ENCODE results near the gene C17orf114.

Gene C17orf114

DNA sequence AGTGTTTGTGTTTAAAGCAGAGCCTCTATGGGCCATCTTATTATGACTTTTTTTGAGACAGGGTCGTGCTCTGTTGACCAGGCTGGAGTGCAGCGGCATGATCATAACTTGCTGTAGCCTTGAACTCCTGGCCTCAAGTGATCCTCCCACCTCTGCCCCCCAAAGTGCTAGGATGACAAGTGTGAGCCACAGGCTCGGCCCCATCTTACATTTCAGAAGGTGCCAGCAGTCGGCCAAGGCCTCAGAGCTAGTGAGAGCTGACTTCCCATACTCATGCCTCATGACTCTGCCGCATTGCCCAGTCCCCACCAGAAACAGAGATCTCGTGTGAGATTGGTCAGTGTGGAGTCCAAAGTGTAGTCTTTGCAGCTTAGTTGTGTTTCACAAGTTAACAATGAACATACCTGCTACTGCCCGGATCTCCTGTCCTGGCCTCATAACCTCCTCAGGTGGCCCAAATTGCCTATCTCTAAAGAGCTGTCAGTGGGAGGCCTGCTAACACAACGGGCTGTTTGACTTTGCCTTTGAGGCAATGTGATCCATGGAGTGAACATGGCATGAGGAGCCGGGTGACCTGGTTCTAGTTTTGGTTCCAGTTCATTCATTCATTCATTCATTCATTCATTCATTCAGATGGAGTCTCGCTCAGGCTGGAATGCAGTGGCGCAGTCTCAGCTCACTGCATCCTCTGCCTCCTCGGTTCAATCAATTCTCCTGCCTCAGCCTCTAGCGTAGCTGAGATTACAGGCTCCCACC is 44.7 kb upstream of the C17orf114 start (continued):
- TF ChIP-seq, protein P1, sequence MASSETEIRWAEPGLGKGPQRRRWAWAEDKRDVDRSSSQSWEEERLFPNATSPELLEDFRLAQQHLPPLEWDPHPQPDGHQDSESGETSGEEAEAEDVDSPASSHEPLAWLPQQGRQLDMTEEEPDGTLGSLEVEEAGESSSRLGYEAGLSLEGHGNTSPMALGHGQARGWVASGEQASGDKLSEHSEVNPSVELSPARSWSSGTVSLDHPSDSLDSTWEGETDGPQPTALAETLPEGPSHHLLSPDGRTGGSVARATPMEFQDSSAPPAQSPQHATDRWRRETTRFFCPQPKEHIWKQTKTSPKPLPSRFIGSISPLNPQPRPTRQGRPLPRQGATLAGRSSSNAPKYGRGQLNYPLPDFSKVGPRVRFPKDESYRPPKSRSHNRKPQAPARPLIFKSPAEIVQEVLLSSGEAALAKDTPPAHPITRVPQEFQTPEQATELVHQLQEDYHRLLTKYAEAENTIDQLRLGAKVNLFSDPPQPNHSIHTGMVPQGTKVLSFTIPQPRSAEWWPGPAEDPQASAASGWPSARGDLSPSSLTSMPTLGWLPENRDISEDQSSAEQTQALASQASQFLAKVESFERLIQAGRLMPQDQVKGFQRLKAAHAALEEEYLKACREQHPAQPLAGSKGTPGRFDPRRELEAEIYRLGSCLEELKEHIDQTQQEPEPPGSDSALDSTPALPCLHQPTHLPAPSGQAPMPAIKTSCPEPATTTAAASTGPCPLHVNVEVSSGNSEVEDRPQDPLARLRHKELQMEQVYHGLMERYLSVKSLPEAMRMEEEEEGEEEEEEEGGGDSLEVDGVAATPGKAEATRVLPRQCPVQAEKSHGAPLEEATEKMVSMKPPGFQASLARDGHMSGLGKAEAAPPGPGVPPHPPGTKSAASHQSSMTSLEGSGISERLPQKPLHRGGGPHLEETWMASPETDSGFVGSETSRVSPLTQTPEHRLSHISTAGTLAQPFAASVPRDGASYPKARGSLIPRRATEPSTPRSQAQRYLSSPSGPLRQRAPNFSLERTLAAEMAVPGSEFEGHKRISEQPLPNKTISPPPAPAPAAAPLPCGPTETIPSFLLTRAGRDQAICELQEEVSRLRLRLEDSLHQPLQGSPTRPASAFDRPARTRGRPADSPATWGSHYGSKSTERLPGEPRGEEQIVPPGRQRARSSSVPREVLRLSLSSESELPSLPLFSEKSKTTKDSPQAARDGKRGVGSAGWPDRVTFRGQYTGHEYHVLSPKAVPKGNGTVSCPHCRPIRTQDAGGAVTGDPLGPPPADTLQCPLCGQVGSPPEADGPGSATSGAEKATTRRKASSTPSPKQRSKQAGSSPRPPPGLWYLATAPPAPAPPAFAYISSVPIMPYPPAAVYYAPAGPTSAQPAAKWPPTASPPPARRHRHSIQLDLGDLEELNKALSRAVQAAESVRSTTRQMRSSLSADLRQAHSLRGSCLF (CRISPR knock-in tag; IDR thresholded peaks at IDR 0.05; ENCODE audit: borderline replicate concordance), result no peak
- TF ChIP-seq KLF6 (CRISPR knock-in tag; IDR thresholded peaks at IDR 0.05) (no peak), ZNF674 (CRISPR knock-in tag; IDR thresholded peaks at IDR 0.05; ENCODE audit: low read depth) (no peak), AGO2 (optimal IDR thresholded peaks at IDR 0.05; ENCODE audit: low read depth, low read length) (no peak), ZIK1 (CRISPR knock-in tag; IDR thresholded peaks at IDR 0.05; ENCODE audit: borderline replicate concordance, low read depth) (no peak), CEBPG (CRISPR knock-in tag; IDR thresholded peaks at IDR 0.05) (0 out of 2 replicates have a peak, but pooled peaks have one; percentile 3), ZNF558 (CRISPR knock-in tag; IDR thresholded peaks at IDR 0.05; ENCODE audit: borderline replicate concordance) (no peak)
- TF ChIP-seq, protein P2, sequence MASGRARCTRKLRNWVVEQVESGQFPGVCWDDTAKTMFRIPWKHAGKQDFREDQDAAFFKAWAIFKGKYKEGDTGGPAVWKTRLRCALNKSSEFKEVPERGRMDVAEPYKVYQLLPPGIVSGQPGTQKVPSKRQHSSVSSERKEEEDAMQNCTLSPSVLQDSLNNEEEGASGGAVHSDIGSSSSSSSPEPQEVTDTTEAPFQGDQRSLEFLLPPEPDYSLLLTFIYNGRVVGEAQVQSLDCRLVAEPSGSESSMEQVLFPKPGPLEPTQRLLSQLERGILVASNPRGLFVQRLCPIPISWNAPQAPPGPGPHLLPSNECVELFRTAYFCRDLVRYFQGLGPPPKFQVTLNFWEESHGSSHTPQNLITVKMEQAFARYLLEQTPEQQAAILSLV (CRISPR knock-in tag; IDR thresholded peaks at IDR 0.05; ENCODE audit: borderline replicate concordance), result no peak
- TF ChIP-seq, protein P3, sequence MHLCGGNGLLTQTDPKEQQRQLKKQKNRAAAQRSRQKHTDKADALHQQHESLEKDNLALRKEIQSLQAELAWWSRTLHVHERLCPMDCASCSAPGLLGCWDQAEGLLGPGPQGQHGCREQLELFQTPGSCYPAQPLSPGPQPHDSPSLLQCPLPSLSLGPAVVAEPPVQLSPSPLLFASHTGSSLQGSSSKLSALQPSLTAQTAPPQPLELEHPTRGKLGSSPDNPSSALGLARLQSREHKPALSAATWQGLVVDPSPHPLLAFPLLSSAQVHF (CRISPR knock-in tag; IDR thresholded peaks at IDR 0.05), result no peak
- TF ChIP-seq, protein P4, sequence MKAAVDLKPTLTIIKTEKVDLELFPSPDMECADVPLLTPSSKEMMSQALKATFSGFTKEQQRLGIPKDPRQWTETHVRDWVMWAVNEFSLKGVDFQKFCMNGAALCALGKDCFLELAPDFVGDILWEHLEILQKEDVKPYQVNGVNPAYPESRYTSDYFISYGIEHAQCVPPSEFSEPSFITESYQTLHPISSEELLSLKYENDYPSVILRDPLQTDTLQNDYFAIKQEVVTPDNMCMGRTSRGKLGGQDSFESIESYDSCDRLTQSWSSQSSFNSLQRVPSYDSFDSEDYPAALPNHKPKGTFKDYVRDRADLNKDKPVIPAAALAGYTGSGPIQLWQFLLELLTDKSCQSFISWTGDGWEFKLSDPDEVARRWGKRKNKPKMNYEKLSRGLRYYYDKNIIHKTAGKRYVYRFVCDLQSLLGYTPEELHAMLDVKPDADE (CRISPR knock-in tag; IDR thresholded peaks at IDR 0.05), result no peak
- TF ChIP-seq, protein P5, sequence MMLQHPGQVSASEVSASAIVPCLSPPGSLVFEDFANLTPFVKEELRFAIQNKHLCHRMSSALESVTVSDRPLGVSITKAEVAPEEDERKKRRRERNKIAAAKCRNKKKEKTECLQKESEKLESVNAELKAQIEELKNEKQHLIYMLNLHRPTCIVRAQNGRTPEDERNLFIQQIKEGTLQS (CRISPR knock-in tag; IDR thresholded peaks at IDR 0.05), result no peak
- TF ChIP-seq, protein P6, sequence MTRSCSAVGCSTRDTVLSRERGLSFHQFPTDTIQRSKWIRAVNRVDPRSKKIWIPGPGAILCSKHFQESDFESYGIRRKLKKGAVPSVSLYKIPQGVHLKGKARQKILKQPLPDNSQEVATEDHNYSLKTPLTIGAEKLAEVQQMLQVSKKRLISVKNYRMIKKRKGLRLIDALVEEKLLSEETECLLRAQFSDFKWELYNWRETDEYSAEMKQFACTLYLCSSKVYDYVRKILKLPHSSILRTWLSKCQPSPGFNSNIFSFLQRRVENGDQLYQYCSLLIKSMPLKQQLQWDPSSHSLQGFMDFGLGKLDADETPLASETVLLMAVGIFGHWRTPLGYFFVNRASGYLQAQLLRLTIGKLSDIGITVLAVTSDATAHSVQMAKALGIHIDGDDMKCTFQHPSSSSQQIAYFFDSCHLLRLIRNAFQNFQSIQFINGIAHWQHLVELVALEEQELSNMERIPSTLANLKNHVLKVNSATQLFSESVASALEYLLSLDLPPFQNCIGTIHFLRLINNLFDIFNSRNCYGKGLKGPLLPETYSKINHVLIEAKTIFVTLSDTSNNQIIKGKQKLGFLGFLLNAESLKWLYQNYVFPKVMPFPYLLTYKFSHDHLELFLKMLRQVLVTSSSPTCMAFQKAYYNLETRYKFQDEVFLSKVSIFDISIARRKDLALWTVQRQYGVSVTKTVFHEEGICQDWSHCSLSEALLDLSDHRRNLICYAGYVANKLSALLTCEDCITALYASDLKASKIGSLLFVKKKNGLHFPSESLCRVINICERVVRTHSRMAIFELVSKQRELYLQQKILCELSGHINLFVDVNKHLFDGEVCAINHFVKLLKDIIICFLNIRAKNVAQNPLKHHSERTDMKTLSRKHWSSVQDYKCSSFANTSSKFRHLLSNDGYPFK (CRISPR knock-in tag; IDR thresholded peaks at IDR 0.05; ENCODE audit: borderline replicate concordance), result no peak
- TF ChIP-seq, protein P7, sequence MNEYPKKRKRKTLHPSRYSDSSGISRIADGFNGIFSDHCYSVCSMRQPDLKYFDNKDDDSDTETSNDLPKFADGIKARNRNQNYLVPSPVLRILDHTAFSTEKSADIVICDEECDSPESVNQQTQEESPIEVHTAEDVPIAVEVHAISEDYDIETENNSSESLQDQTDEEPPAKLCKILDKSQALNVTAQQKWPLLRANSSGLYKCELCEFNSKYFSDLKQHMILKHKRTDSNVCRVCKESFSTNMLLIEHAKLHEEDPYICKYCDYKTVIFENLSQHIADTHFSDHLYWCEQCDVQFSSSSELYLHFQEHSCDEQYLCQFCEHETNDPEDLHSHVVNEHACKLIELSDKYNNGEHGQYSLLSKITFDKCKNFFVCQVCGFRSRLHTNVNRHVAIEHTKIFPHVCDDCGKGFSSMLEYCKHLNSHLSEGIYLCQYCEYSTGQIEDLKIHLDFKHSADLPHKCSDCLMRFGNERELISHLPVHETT (CRISPR knock-in tag; conservative IDR thresholded peaks at IDR 0.05), result no peak
